Body of pancreas (tissue), 4 donors: ENCODE data around the gene SYT13.
"Not testable (repeated sequence)": the region's sequence is repeated elsewhere in the genome, so short reads cannot be mapped to it uniquely, and the experiment has no call there.

ENCODE experiments used
- CTCF ChIP-seq, 7 experiments: fragments of 450-650 bp in 4 of 7; fragments of 200-600 bp in 3 of 7; sonication (generic) in 3 of 7; IDR thresholded peaks; one replicate each; pipeline ENCODE4 v1.5.1; 2016 to 2019; ENCODE audit warnings: antibody characterized with exemption in 7 of 7
- POLR2A ChIP-seq, 3 donors: fragments of 450-650 bp; IDR thresholded peaks; one replicate each; pipeline ENCODE4 v1.6.1; 2016; ENCODE audit warnings: antibody characterized with exemption in 3 of 3, mild to moderate bottlenecking in 2 of 3

GRCh38 chr11:45293566-45294192 is 7.5 kb upstream of the SYT13 start:
- TF ChIP-seq CTCF (IDR thresholded peaks at IDR 0.05): peak in 6 of 7 experiments; percentile 45 to 75 (median 64)
- not testable (repeated sequence) for TF ChIP-seq POLR2A (IDR thresholded peaks at IDR 0.05)
